ENCODE data around the gene KLHL4. TPM values are rescaled to one million over a fixed set of nuclear protein-coding genes. Genes with fewer than 3 reads are reported as not detected.

The KLHL4 gene
- total and polyA plus RNA-seq, 2 donors (not counting 1 experiment from before 2014, with no cell fraction given), result 0.26 to 3.5 TPM

- H3K4me3 ChIP-seq (replicated peaks in 1 of 4; ENCODE audit: control extremely low read depth in 1 of 4, insufficient read depth in 1 of 4, low read depth in 3 of 4, low read length in 4 of 4), result no peak overlapping the region
- no peak overlapping the region for H3K27ac ChIP-seq (ENCODE audit: insufficient read depth, low read length)
- DNase-seq (ENCODE audit: low read depth in 2 of 2), result no peak
- H2AFZ ChIP-seq (ENCODE audit: low read length), result no peak overlapping the region
- TF ChIP-seq CTCF (conservative IDR thresholded peaks at IDR 0.05 in 1 of 2, IDR thresholded peaks at IDR 0.05 in 1 of 2; ENCODE audit: low read depth in 1 of 2, low read length in 2 of 2) (no peak), EZH2 (IDR thresholded peaks at IDR 0.05; ENCODE audit: low read length, missing control alignments) (no peak)
- H3K27me3 ChIP-seq (ENCODE audit: control insufficient read depth, insufficient read depth, low read length), result no peaks in the 10 kb centered on the region
- no peaks in the 10 kb centered on the region for H3K4me1 ChIP-seq (ENCODE audit: control insufficient read depth, extremely low read depth, insufficient read depth, low read length)
- no peak overlapping the region for H3K9ac ChIP-seq (ENCODE audit: insufficient read depth, low read length)
- H3K36me3 ChIP-seq (ENCODE audit: control insufficient read depth, insufficient read depth, low read length), result no peaks in the 10 kb centered on the region
- no peaks in the 10 kb centered on the region for H3K79me2 ChIP-seq (ENCODE audit: control insufficient read depth, insufficient read depth, low read length)
- no peaks in the 10 kb centered on the region for H4K20me1 ChIP-seq (ENCODE audit: control insufficient read depth, extremely low read depth, insufficient read depth, low read length)
- no peaks in the 10 kb centered on the region for H3K9me3 ChIP-seq (ENCODE audit: control insufficient read depth, insufficient read depth, low read depth, low read length)
- no peak overlapping the region for H3K4me2 ChIP-seq (ENCODE audit: extremely low read depth, insufficient read depth, low read length)
Observed at GRCh38 chrX:87528487-87528886, 10.9 kb downstream of the KLHL4 start.

GRCh38 chrX:87571964-87572363 is 54.4 kb downstream of the KLHL4 start:
- Histone ChIP-seq H3K79me2 (ENCODE audit: control insufficient read depth, insufficient read depth, low read length) (no peaks in the 10 kb centered on the region), H3K9ac (ENCODE audit: insufficient read depth, low read length) (no peak overlapping the region), H3K9me3 (ENCODE audit: control insufficient read depth, insufficient read depth, low read depth, low read length) (no peaks in the 10 kb centered on the region), H4K20me1 (ENCODE audit: control insufficient read depth, extremely low read depth, insufficient read depth, low read length) (no peaks in the 10 kb centered on the region), H3K36me3 (ENCODE audit: control insufficient read depth, insufficient read depth, low read length) (no peaks in the 10 kb centered on the region), H3K4me1 (ENCODE audit: control insufficient read depth, extremely low read depth, insufficient read depth, low read length) (no peaks in the 10 kb centered on the region), H3K27ac (ENCODE audit: insufficient read depth, low read length) (no peak overlapping the region), H3K27me3 (ENCODE audit: control insufficient read depth, insufficient read depth, low read length) (no peaks in the 10 kb centered on the region), H2AFZ (ENCODE audit: low read length) (no peak overlapping the region), H3K4me2 (ENCODE audit: extremely low read depth, insufficient read depth, low read length) (no peak overlapping the region), H3K4me3 (replicated peaks in 1 of 4; ENCODE audit: control extremely low read depth in 1 of 4, insufficient read depth in 1 of 4, low read depth in 3 of 4, low read length in 4 of 4) (no peak overlapping the region)
- TF ChIP-seq EZH2 (IDR thresholded peaks at IDR 0.05; ENCODE audit: low read length, missing control alignments), result no peak
- TF ChIP-seq CTCF (conservative IDR thresholded peaks at IDR 0.05 in 1 of 2, IDR thresholded peaks at IDR 0.05 in 1 of 2; ENCODE audit: low read depth in 1 of 2, low read length in 2 of 2), result no peak
- DNase-seq (ENCODE audit: low read depth in 2 of 2), result peak; percentile 6 to 69

DNA sequence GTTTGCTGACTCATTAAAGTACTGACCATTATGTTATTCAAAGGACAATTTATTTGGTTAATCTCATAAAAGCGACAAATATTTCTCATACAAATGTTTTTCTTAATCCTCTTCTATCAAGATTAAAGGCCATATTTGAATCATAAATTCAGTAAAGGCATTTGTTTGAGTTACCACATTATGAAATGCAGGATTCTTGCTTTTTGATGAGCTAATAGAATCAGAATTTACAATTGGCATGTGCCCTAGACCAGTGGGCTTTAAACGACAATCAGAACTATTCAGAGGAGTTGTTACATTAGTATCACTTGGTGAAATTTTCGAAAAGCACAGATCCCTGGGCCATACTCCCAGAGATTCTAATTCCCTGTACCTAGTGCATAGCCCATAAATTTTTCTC is 55.3 kb downstream of the KLHL4 start:
- H3K9ac ChIP-seq (ENCODE audit: insufficient read depth, low read length), result no peak overlapping the region
- H3K79me2 ChIP-seq (ENCODE audit: control insufficient read depth, insufficient read depth, low read length), result no peaks in the 10 kb centered on the region
- H3K27ac ChIP-seq (ENCODE audit: insufficient read depth, low read length), result no peak overlapping the region
- H3K36me3 ChIP-seq (ENCODE audit: control insufficient read depth, insufficient read depth, low read length), result no peaks in the 10 kb centered on the region
- DNase-seq (ENCODE audit: low read depth in 2 of 2), result peak; percentile 54 to 57
- no peak overlapping the region for H3K4me3 ChIP-seq (replicated peaks in 1 of 4; ENCODE audit: control extremely low read depth in 1 of 4, insufficient read depth in 1 of 4, low read depth in 3 of 4, low read length in 4 of 4)
- H3K9me3 ChIP-seq (ENCODE audit: control insufficient read depth, insufficient read depth, low read depth, low read length), result no peaks in the 10 kb centered on the region
- no peak overlapping the region for H3K4me2 ChIP-seq (ENCODE audit: extremely low read depth, insufficient read depth, low read length)
- no peaks in the 10 kb centered on the region for H3K4me1 ChIP-seq (ENCODE audit: control insufficient read depth, extremely low read depth, insufficient read depth, low read length)
- TF ChIP-seq EZH2 (IDR thresholded peaks at IDR 0.05; ENCODE audit: low read length, missing control alignments) (no peak), CTCF (conservative IDR thresholded peaks at IDR 0.05 in 1 of 2, IDR thresholded peaks at IDR 0.05 in 1 of 2; ENCODE audit: low read depth in 1 of 2, low read length in 2 of 2) (no peak)
- no peaks in the 10 kb centered on the region for H4K20me1 ChIP-seq (ENCODE audit: control insufficient read depth, extremely low read depth, insufficient read depth, low read length)
- no peaks in the 10 kb centered on the region for H3K27me3 ChIP-seq (ENCODE audit: control insufficient read depth, insufficient read depth, low read length)
- H2AFZ ChIP-seq (ENCODE audit: low read length), result no peak overlapping the region
